Bronchial epithelial cell (primary cell): Measurements from ENCODE around the gene ABCC4. TPM values are rescaled to one million over a fixed set of nuclear protein-coding genes. Genes with fewer than 3 reads are reported as not detected.

Source experiments
- DNase-seq: peaks from one replicate; pipeline ENCODE4 v3.0.0-alpha.2; 2010; ENCODE audit warnings: low read depth
- FAIRE-seq: peaks from 2 replicates; lab custom pipeline; 2011; peaks lifted over from hg19 to GRCh38; lab: Jason Lieb, UNC
- H3K27me3 ChIP-seq: 2 replicates; pipeline ENCODE4 v1.5.1; 2011; ENCODE audit warnings: low read length; ENCODE audit not compliant: control insufficient read depth, insufficient read depth
- H3K36me3 ChIP-seq: 2 replicates; pipeline ENCODE4 v1.5.1; 2011; ENCODE audit warnings: low read length; ENCODE audit not compliant: control insufficient read depth, insufficient read depth
- H3K4me3 ChIP-seq: 2 replicates; pipeline ENCODE4 v1.5.1; 2011; ENCODE audit warnings: mild to moderate bottlenecking, low read depth, low read length, control low read depth
- total RNA-seq: library from RNA; depleted of rRNA; stranded (reverse); fragments of >200 nt; gene quantifications from 2 replicates; pipeline ENCODE4 v1.2.1, GENCODE V29; 2014
- TF ChIP-seq, protein P1 (sequence below): IDR thresholded peaks from 2 replicates; pipeline ENCODE4 v1.5.1; 2011; ENCODE audit warnings: mild to moderate bottlenecking, moderate library complexity, low read length, control low read depth, inconsistent platforms; ENCODE audit not compliant: insufficient read depth, severe bottlenecking

The ABCC4 gene
- total RNA-seq, 1 donor from 2014 or later: 6.8 TPM

DNA sequence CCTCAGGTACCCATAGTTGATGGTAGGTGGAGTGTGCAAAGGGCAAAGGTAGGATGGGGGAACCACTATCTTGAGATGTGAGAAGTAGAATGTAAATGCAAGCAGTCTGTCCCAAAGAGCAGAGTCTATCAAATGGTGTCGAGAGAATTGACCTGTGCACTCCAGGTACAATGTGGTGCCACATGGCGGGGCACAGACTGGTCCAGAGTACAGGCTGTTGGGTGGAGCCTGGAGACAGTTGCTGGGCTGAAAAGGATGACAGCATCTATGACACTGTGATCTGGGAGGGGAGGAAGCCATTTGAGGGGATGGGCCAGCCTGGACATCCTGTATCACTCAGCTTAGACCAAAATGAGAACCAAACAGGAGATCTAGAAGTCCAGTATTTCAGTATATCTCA lies 180.6 kb downstream of the ABCC4 start:
- H3K4me3 ChIP-seq: no peak overlapping the region
- H3K36me3 ChIP-seq: no peaks in the 10 kb centered on the region
- TF ChIP-seq, protein P1, sequence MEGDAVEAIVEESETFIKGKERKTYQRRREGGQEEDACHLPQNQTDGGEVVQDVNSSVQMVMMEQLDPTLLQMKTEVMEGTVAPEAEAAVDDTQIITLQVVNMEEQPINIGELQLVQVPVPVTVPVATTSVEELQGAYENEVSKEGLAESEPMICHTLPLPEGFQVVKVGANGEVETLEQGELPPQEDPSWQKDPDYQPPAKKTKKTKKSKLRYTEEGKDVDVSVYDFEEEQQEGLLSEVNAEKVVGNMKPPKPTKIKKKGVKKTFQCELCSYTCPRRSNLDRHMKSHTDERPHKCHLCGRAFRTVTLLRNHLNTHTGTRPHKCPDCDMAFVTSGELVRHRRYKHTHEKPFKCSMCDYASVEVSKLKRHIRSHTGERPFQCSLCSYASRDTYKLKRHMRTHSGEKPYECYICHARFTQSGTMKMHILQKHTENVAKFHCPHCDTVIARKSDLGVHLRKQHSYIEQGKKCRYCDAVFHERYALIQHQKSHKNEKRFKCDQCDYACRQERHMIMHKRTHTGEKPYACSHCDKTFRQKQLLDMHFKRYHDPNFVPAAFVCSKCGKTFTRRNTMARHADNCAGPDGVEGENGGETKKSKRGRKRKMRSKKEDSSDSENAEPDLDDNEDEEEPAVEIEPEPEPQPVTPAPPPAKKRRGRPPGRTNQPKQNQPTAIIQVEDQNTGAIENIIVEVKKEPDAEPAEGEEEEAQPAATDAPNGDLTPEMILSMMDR: no peak
- H3K27me3 ChIP-seq: no peaks in the 10 kb centered on the region
- DNase-seq (no peak), FAIRE-seq (no peak)

DNA sequence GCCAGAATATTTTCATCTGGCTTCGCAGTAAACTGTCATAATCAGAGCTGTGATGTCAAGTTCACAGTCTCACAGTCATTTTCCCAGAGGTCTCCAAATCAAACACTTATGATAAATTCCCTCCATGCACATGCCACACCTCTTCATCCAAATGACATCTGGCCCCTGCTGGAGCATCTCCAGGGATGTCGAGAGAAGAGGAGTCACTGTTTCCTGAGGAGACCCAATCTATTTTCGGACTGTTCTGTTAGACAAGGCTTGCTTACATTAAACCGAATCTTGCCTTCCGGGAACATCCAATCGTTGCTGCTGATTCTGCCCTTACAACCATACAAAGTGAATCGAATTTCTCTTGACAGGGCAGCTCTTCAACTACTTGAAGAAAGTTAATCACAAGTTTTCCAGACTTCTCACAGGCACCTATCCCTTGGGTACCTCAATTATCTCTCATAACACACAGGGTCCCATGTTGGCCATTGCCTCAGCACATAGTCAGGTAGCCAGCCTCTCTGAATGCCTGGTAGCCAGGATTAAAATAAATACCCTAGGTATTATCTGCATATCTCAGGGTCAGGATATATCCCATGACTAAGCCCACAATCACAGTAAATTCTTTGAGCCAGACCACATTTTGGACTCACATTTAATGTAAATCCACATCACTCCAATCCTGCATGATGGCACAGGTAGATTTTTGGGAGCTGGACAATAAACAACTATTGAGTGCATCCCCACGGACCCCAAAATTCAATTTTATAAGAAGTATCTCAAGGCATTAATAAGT lies 182.5 kb downstream of the ABCC4 start:
- DNase-seq: no peak
- Histone ChIP-seq H3K4me3 (no peak overlapping the region), H3K36me3 (no peaks in the 10 kb centered on the region), H3K27me3 (no peaks in the 10 kb centered on the region)
- TF ChIP-seq, protein P1: no peak
- no peak for FAIRE-seq

DNA sequence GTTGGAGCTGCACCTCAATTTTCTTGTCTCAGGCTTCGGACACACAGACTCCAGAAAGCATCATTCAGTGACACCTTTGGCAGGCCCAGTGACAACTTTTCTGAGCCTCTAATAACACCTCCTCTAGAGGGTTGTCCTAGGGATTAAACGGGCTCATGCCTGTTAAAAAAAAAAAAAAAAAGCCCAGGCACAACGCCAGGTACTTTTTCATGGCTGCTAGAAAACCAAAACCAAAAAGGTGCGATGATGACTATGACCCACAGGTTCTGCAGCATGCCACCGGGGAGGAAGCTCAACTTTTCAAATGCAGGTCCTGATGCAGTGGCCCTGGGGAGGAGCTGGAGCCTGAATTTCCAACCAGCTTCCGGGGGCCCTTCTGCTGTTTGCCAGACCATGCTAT lies 184.2 kb downstream of the ABCC4 start:
- TF ChIP-seq, protein P1: no peak

DNA sequence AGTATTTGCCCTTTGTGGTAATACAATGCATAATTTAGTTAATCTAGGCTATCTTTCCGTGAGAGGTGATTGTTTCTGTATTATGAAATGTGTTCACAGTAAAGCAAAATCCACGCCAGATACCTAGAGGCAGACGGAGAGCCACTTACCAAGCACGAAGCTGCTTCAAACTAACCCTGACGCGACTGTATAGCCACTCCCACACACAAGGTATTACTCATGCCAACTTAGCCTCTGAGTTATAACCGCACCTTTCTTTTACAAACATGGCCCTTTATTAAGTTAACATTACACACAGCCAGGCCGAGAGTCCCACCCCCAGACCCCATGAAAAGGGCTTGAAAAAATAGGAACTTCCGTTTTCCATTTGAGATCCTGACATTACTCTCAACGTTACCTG lies 185.7 kb downstream of the ABCC4 start:
- Histone ChIP-seq H3K36me3 (no peaks in the 10 kb centered on the region), H3K27me3 (no peaks in the 10 kb centered on the region), H3K4me3 (no peak overlapping the region)
- peak; percentile 96 for FAIRE-seq
- peak; percentile 99 for DNase-seq
- TF ChIP-seq, protein P1: no peak

More for the DNA sequence above, 184.2 kb downstream of the ABCC4 start:
- peak; percentile 87 for DNase-seq
- H3K36me3 ChIP-seq: no peaks in the 10 kb centered on the region
- no peak for FAIRE-seq
- H3K4me3 ChIP-seq: no peak overlapping the region
- H3K27me3 ChIP-seq: no peaks in the 10 kb centered on the region

DNA sequence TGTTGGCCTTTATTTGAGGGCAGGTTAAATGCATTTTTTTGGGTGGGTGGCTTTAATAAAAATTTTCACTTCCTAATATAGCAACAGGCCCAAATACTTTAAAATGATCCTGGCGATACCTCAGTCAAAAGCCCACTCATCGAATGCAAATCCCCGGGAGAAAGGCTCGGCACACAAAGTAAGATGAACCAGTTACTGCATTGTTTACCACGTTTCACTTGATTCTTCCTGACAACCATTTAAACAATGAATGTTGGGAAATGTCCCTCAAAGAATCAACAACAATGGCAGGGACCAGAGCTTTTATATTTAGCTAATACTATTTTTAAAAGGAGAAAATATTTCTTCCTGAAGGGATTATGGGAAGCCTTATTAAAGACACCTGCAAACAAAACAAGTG lies 187.7 kb downstream of the ABCC4 start:
- no peaks in the 10 kb centered on the region for H3K36me3 ChIP-seq
- DNase-seq (no peak), FAIRE-seq (no peak)
- H3K27me3 ChIP-seq: no peaks in the 10 kb centered on the region
- TF ChIP-seq, protein P1: no peak
- no peak overlapping the region for H3K4me3 ChIP-seq

DNA sequence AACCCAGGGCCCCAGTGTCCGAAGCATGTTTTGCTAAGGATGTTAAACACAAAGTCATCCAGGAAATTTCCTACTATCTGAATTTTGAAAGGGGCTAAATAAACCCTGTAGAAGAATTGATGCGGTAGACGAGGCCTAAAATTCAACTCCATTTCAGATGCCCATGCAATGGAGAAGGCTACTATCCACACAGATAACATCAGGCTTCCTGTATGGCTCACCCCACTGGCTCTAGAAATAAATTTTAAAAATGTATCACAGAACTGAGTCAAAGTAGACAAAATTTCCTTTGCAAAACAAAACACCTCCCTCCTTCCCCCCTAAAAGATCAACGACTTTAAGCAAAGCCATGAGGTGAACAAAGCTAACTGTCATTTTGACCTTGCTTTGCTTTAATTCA lies 188.4 kb downstream of the ABCC4 start:
- H3K4me3 ChIP-seq: no peak overlapping the region
- DNase-seq: no peak
- no peak for FAIRE-seq
- no peaks in the 10 kb centered on the region for H3K27me3 ChIP-seq
- TF ChIP-seq, protein P1: no peak
- H3K36me3 ChIP-seq: no peaks in the 10 kb centered on the region
